Posterior cingulate gyrus (tissue), 11 donors: ENCODE results near the gene PSMC5.

Experiments
- DNase-seq, 10 donors: peaks; one replicate each; pipeline versions ENCODE4 v3.0.0 to v3.0.0-alpha.2; 2020 to 2021; ENCODE audit warnings: mixed read lengths in 3 of 10
- intact Hi-C: fragments of 100-400 bp; cut with DNase I; formaldehyde crosslinking; loops from one replicate; pipeline ENCODE4 v1.15.1; 2023

The PSMC5 gene

GRCh38 chr17:63819585-63820537, 7.4 kb upstream of the PSMC5 start:
- intact Hi-C loops, result no loop called here
- no peak for DNase-seq

- intact Hi-C loops, result no loop called here
- no peak for DNase-seq
These were observed 6.2 kb upstream of the PSMC5 start for GRCh38 chr17:63820963-63821561.

GRCh38 chr17:63821804-63822203, 5.4 kb upstream of the PSMC5 start:
- no peak for DNase-seq
- intact Hi-C loops, result no loop called here

GRCh38 chr17:63822537-63822936, 4.7 kb upstream of the PSMC5 start:
- intact Hi-C loops, result no loop called here

GRCh38 chr17:63823659-63824331, 3.4 kb upstream of the PSMC5 start:
- intact Hi-C loops, result no loop called here
- peak in 1 of 10 donors; percentile 72 for DNase-seq

More at GRCh38 chr17:63822537-63822936, 4.7 kb upstream of the PSMC5 start:
- DNase-seq, result no peak

GRCh38 chr17:63824362-63824761, 2.9 kb upstream of the PSMC5 start:
- intact Hi-C loops, result no loop called here
- DNase-seq, result no peak

- intact Hi-C loops, result loop anchor here (1.0 to 2.0 kb wide), 2 partner anchors 16 to 52 kb away; partner anchors contain the start of genes DDX42 and SMARCD2
- no peak for DNase-seq
These were observed 696 bp upstream of the PSMC5 start for GRCh38 chr17:63826468-63827001.

- DNase-seq, result no peak
- intact Hi-C loops, result loop anchor here (1.0 to 2.0 kb wide), 2 partner anchors 15 to 54 kb away; partner anchors contain the start of genes DDX42 and SMARCD2
These were observed 580 bp downstream of the PSMC5 start for GRCh38 chr17:63827801-63828221.

- intact Hi-C loops, result no loop called here
- DNase-seq, result no peak
These were observed 1.7 kb downstream of the PSMC5 start for GRCh38 chr17:63828936-63829335.

GRCh38 chr17:63830278-63830677, 3.0 kb downstream of the PSMC5 start:
- intact Hi-C loops, result no loop called here
- peak in 1 of 10 donors; percentile 35 for DNase-seq

GRCh38 chr17:63830904-63831491, 3.8 kb downstream of the PSMC5 start:
- intact Hi-C loops, result no loop called here

GRCh38 chr17:63831505-63831904, 4.3 kb downstream of the PSMC5 start:
- intact Hi-C loops, result no loop called here

More at GRCh38 chr17:63830904-63831491, 3.8 kb downstream of the PSMC5 start:
- DNase-seq, result no peak

GRCh38 chr17:63832014-63832413, 4.8 kb downstream of the PSMC5 start:
- intact Hi-C loops, result no loop called here

More at GRCh38 chr17:63831505-63831904, 4.3 kb downstream of the PSMC5 start:
- no peak for DNase-seq

GRCh38 chr17:63832455-63832854, 5.2 kb downstream of the PSMC5 start:
- no peak for DNase-seq
- intact Hi-C loops, result no loop called here

More at GRCh38 chr17:63832014-63832413, 4.8 kb downstream of the PSMC5 start:
- no peak for DNase-seq

- intact Hi-C loops, result no loop called here
- DNase-seq, result peak in 1 of 10 donors; percentile 66
These were observed 6.0 kb downstream of the PSMC5 start for GRCh38 chr17:63833026-63833740.

- intact Hi-C loops, result no loop called here
- DNase-seq, result no peak
These were observed 6.6 kb downstream of the PSMC5 start for GRCh38 chr17:63833741-63834373.

- DNase-seq, result peak in 7 of 10 donors; percentile 52 to 94 (median 78)
- intact Hi-C loops, result no loop called here
These were observed 7.4 kb downstream of the PSMC5 start for GRCh38 chr17:63834431-63835166.

GRCh38 chr17:63835167-63835720, 8.0 kb downstream of the PSMC5 start:
- intact Hi-C loops, result no loop called here
- DNase-seq, result no peak
